ENCODE measurements around the gene PWP1.

PWP1 gene

DNA sequence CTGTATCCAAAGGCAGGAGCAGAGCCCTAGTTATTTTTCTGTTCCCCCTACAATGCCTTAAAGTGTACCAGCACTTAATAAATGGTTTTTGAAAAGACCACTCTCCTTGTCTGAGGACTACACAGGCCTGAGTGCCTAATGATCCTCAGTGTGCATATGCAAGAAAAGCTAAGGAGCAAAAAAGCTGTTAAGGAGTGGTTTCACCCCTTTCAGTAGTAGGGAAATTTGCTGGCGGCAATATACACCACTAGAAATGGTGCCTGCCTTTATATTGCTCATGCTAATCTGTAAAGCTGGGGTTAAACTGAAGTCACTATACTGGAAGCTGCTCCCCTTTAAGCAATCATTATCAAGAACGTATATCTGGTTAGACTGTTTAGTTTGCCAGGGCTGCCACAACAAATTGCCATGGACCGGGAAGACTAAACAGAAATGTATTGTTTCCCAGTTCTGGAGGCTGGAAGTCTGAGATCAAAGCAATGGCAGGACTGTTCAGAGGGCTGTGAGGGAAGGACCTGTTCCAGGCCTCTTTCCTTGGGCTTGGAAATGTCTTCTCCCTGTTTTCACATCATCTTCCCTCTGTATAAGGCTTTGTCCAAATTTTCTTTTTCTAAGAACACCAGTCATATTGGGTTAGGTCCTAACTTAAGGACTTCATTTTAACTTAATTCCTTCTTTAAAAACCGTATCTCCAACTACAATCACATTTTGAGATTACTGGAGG, 45.2 kb downstream of the PWP1 start:
- no peak for DNase-seq (ENCODE audit: low read depth)
- H3K4me3 ChIP-seq (ENCODE audit: low read depth, low read length), result no peak overlapping the region

DNA sequence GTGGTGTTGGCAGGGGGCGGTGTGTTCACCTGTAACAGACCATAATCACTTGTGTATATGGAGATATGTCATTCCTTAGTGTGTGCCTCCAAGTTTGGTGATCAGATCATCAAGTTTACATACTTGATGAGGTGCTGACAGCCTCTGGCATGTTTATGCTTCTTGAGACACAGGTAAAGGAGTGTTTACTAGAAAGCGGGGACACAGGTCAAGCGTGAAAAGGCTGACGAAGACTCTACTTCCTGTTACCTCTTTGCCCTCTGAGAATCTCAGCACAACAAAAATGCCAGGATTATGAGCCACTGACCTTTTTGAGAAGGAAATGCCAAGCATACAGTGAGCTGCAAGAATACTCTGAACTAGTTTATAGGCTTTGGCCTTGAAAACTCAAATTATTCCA, 45.8 kb downstream of the PWP1 start:
- DNase-seq (ENCODE audit: low read depth), result no peak
- no peak overlapping the region for H3K4me3 ChIP-seq (ENCODE audit: low read depth, low read length)

DNA sequence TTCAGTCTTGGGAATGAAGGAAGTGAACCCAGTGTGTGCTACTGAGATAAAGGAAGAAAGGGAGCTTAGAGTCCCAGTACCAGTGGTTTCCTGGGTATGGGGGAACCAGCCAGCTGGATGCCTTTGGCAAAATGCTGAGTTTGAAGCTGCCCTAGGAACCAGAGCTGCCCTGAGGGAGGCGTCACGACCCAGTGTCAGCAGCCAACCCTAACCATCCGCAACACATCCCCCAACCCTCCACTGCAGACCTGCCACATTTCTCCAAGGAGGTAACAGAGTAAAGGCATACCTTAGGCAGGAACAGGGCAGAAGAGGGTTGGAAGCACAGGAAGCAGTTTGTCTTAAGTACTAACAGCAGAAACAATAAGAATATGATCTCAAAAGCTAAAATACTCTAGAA, 46.8 kb downstream of the PWP1 start:
- no peak overlapping the region for H3K4me3 ChIP-seq (ENCODE audit: low read depth, low read length)
- no peak for DNase-seq (ENCODE audit: low read depth)

DNA sequence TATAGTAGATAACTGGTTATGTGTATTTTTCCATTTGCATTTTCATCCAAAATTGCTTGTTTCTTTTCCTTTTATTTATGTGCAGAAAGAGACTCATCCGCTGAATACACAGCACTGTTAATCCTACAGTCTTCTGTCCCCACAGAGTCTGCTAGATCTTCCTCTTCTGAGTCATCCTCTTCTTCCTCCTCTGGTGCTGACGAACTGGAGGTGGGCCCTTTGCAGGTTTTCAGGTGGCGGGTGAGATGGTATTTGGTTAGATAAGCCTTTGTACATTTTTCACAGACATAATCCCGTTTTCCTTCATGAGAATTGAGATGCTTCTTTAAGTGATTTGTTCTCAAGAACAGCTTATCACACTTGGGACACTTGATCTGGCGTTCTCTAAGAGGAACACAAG, 48.5 kb downstream of the PWP1 start:
- no peak overlapping the region for H3K4me3 ChIP-seq (ENCODE audit: low read depth, low read length)
- DNase-seq (ENCODE audit: low read depth), result no peak

DNA sequence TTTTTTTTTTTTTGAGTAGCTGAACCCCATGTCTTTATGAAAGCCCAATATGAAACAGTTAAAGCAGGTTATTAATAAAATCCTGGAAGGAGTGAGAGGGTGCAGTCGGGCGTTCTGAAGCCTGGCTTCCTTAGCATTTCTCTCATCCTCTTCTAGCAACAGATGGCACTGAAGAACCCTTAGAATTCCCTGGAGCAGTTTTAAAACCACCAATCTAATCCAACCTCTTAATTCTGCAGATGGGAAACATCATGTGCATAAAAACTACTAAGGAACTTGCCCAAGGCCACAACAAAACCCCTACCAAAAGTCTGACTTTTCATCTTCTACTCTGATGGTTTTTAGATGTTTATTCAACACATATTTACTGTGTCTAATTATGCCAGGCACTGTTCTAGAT, 50.2 kb downstream of the PWP1 start:
- H3K4me3 ChIP-seq (ENCODE audit: low read depth, low read length), result no peak overlapping the region
- DNase-seq (ENCODE audit: low read depth), result no peak

DNA sequence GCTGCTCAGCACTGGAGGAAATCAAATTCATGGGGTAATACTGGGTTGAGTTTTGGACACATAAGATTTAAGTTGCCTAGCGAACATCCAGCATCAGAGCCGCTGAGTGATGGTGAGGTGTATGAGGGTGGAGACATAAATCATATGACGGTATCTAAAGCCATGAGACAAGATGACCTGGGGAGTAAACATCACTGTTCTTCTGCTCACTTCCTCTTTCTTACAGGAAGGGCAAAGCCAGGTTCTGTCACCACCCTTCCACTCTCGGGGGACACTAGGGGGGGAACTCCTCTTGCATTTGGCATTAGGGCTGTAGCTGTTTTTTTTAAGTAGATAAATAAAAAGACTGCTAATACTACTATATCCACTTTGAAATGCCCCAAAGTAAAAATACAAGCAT, 51.3 kb downstream of the PWP1 start:
- no peak overlapping the region for H3K4me3 ChIP-seq (ENCODE audit: low read depth, low read length)
- DNase-seq (ENCODE audit: low read depth), result no peak

DNA sequence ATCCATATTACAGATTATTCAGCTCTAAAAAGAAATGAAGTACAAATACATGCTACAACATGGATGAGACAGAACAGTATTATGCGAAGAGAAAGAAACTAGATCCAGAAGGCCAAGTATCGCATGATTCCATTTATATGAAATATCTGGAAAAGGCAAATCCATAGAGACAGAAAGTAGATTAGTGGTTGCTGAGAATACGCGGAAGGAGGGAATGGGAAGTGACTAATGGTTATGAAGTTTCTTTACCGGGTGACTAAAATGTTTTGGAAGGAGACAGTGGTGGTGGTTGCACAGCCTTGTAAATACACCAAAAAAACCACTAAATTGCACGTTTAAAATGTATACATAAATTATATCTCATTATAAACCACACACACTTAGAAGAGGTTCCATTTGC, 62.9 kb downstream of the PWP1 start:
- H3K4me3 ChIP-seq (ENCODE audit: low read depth, low read length), result no peak overlapping the region
- DNase-seq (ENCODE audit: low read depth), result peak; percentile 48

DNA sequence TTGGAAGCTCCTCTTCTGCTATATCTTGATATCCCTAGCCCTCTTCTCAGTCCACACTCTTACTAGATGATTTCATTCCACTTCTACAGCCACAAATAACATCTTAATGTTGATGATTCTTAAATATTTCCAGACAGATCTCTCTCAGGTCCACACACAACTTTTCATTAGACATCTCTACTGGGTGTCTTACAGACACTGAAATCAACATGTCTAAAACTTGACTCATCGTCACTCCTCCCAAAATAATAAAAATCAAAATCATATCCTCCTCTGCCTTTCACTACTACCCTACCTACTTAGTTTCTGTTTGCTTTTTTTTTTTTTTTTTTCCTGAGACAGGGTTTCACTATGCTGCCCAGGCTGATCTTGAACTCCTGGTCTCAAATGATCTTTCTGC, 63.5 kb downstream of the PWP1 start:
- no peak for DNase-seq (ENCODE audit: low read depth)
- no peak overlapping the region for H3K4me3 ChIP-seq (ENCODE audit: low read depth, low read length)

DNA sequence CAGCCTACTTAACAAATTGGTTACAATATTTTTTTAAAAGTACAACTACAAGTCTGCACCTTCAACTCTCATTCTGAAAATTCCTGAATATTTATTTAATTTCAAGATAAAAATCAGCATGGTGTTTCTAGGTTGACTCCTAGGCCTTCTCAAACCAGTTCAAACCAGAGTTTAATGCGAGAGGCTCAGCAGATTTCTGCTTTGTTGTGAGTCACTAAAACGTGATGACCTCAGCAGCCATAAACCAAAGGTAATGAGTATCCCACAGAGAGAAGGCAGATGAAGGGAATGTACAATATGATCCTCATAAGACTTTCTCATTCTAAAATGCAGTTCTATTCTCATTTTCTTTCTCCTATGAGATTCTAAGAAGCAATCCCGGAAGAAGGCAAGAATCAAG, 73.8 kb downstream of the PWP1 start:
- peak; percentile 63 for DNase-seq (ENCODE audit: low read depth)

DNA sequence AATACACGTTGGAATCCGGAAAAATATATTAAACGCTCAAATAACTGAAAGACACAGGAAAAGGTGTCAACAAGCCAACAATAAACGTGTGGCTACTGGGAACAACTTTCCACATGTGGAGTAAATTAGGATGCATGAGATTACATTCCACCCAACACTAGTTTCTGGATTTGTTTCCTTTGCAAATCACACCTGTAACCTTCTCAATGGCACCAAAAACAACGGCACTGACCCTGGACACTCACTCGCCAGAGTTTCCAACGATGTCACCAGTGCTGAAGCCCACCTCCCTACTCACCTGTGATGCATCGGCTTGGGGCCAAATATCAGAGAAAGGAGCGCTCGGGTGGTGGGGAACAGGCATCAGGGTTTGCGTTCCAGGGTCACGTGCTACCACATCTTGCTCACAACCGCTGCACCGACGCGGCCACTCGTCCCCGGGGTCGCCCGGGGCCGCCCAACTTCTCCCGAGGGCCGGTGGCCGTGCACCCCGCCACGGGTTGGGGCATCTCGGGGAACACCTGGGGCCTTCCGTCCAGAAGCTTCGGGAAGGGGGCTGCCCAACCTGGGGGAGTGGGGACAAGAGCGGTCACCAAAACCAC, 74.7 kb downstream of the PWP1 start:
- no peak for DNase-seq (ENCODE audit: low read depth)
- H3K4me3 ChIP-seq (ENCODE audit: low read depth, low read length), result peak overlapping the region; percentile 91

More for the DNA sequence above, 73.8 kb downstream of the PWP1 start:
- peak overlapping the region; percentile 91 for H3K4me3 ChIP-seq (ENCODE audit: low read depth, low read length)

DNA sequence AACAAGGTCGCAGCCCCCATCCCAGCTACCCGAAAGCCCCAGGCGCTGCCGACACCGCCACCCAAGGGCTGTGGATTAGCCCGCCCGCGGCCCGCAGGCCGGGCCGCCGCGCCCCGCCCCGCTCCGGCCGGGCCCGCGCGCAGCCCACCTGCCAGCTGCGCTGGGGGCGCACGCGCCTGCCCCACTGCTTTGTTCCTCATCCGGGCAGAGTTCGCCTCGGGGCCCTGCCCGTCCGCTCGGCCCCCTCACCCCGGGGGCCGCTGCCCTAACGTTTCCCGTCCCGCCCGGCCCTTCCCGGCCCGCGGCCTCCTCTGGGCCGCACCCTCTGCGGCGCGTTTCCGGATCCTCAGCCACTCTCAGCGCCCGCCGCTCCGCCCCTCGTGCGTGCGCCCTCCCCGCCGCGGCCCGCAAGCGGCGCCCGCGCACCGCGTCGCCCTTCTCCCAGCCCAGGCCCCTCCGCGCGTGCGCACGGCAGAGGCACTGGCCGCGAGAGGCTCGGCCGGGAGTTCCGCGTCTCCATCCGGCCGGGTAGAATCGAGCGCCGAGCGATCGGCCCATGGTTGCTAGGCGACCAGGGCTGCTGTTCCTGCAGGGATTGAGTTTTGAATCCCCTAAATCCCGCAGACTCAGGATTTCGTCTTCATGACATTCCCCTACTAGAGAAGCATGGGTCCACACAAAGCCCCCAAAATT, 75.4 kb downstream of the PWP1 start, which contains the start of gene PRDM4:
PRDM4 (minus strand) TSS at position 329 of the 693 bp plus-strand sequence. CDS start 622 bp downstream, outside the sequence.
- H3K4me3 ChIP-seq (ENCODE audit: low read depth, low read length), result peak within 1 kb of the TSS; percentile 91
- peak; percentile 80 for DNase-seq (ENCODE audit: low read depth)

DNA sequence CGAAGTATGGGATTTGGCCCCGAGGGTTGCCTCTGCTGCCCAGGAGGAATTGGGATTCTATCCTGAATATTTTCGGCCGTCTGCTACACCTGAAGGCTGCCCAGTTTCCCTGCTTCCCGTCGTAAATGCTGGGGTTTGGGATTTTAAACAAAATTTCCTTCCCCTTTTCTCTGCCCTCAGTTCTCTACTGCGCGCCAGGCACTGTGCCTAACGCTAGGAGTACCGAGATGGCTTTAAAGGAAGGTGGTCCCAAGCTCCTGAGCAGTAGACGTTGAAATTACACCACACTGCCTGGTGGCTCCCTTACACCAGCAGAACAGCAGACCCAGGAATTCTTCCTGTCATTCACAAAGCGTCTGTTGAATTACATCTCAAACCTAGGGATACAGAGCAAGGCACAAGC, 75.9 kb downstream of the PWP1 start:
- peak overlapping the region; percentile 91 for H3K4me3 ChIP-seq (ENCODE audit: low read depth, low read length)
- no peak for DNase-seq (ENCODE audit: low read depth)
